ENCODE data around the gene ZSWIM6. TPM values are rescaled to one million over a fixed set of nuclear protein-coding genes. Genes with fewer than 3 reads are reported as not detected.
A peak's percentile ranks its signal among the peaks of the same experiment; 100 is the strongest.

The ZSWIM6 gene
- total RNA-seq, 2 experiments from 2014 or later = 6.1 to 6.5 TPM

DNA sequence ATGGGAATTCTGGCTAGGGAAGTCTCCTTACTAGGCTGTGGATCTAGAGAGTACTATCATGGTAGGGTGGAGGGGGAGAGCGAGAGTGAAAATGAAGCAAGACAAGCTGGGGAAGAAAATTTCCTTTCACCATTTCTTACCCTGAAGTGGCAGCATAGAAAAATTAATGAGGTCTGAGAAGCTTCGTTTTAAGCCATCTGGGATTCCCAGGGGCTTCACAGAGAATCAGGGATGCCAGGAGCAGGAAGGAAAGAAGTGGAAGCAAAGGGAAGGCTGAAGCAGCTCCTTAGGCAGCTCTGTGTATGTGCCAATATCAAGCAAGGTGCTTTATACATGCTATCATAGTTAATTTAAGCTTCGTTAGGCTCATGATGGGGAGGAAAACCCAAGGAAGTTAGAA lies 169.9 kb downstream of the ZSWIM6 start:
- POLR2A ChIA-PET = no interaction called here
- no peaks in the 10 kb centered on the region for H3K27me3 Mint-ChIP-seq
- peaks cover 1% of the 10 kb centered on the region for H3K4me1 Mint-ChIP-seq
- H3K9me3 Mint-ChIP-seq = no peaks in the 10 kb centered on the region
- H3K4me3 Mint-ChIP-seq = no peak overlapping the region
- no peak overlapping the region for H3K27ac Mint-ChIP-seq
- no peak for DNase-seq
- ATAC-seq (ENCODE audit: low read depth) = no peak
- peaks cover 1% of the 10 kb centered on the region for H3K36me3 Mint-ChIP-seq

DNA sequence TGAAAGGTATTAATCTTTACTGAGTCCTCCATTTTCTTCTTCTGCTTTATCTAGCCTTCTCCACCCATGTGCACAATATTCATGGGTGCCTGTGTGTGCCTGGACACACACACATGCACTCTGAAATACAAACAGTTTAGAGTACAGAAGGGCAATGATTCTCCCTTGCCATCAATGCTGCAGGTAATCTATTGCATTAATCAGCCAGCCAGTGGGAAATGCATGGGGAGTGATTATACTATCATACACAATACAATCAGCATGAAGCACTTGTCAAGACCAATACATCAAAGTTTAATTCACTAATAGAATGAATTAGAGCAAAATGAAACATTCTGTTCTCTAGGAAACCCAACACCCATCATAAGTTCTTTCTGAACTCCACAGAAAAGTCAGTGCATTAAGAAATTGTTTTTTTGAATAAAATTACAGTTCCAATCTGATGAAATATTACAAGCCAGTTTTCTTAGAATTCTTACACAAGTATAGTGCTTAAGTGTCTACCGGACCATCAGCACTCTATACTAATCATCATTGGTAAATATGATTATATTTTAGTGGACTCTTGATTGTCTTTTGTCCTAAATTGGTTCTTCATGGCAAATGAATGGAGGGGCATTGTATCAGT lies 172.2 kb downstream of the ZSWIM6 start:
- ATAC-seq (ENCODE audit: low read depth) (no peak), DNase-seq (no peak)
- Mint-ChIP-seq H3K9me3 (no peaks in the 10 kb centered on the region), H3K4me3 (no peak overlapping the region), H3K27ac (no peak overlapping the region), H3K27me3 (no peaks in the 10 kb centered on the region), H3K36me3 (peaks cover 1% of the 10 kb centered on the region), H3K4me1 (peaks cover 1% of the 10 kb centered on the region)
- POLR2A ChIA-PET = no interaction called here

DNA sequence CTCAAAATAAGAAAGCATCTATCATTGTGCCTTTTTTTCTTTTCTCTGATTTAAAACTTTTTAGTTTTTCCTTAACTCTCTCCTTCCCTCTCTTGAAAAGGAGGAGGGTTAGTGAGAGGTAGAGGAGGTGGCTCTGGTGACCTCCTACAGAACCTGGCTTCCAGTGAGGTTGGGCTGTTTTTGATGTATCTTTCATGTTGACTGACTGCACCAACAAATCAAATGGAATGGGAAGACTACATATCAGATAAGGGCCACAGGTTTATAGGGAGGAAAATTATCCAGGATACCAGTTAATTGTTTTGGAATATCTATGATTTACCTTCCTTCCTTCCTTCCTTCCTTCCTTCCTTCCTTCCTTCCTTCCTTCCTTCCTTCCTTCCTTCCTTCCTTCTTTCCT lies 173.2 kb downstream of the ZSWIM6 start:
- no peaks in the 10 kb centered on the region for H3K27me3 Mint-ChIP-seq
- peaks cover 1% of the 10 kb centered on the region for H3K4me1 Mint-ChIP-seq
- H3K36me3 Mint-ChIP-seq = peaks cover 1% of the 10 kb centered on the region
- H3K4me3 Mint-ChIP-seq = no peak overlapping the region
- H3K9me3 Mint-ChIP-seq = no peaks in the 10 kb centered on the region
- no peak overlapping the region for H3K27ac Mint-ChIP-seq
- DNase-seq (no peak), ATAC-seq (ENCODE audit: low read depth) (no peak)
- POLR2A ChIA-PET = no interaction called here

DNA sequence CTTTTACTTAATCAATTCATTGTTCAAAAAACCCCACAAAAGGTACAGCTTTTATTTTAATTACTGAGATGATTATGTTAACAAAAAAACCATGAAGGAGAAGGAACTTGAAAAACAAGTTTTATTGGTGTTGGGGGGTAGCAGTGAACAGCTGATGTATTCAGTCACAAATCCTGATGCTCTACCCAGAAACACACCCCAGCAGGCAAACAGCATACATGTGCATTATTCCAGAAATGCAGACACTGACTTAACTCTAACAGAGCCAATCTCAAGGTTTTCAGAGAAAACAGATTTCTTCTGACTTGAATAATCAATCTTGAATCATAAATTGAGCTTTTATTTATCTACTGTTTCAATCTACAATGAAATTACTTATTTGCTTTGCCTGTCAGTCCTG lies 175.2 kb downstream of the ZSWIM6 start:
- no peak for ATAC-seq (ENCODE audit: low read depth)
- Mint-ChIP-seq H3K4me3 (no peak overlapping the region), H3K27me3 (no peaks in the 10 kb centered on the region), H3K4me1 (no peaks in the 10 kb centered on the region), H3K27ac (no peak overlapping the region), H3K36me3 (peaks cover 1% of the 10 kb centered on the region), H3K9me3 (no peaks in the 10 kb centered on the region)
- POLR2A ChIA-PET = no interaction called here
- DNase-seq = no peak

DNA sequence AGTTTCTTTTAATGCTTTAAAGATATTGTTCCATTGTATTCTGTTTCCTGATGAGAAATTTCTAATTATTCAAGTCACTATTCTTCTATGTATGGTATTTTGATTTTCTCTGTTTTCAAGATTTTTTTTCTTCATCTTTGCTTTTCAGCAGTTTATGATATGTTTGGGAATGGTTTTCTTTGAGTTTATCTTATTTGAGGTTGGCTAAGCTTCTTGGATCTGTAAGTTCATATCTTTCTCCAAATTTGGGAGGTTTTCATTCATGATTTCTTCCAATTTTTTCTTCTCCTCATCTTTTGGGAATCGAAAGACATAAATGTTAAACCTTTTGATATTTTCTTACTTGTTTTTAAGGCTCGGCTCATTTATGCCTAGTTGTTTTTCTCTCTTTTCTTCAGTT lies 184.9 kb downstream of the ZSWIM6 start:
- H3K4me3 Mint-ChIP-seq = no peak overlapping the region
- ATAC-seq (ENCODE audit: low read depth) (no peak), DNase-seq (no peak)
- no peak overlapping the region for H3K27ac Mint-ChIP-seq
- peaks cover 8% of the 10 kb centered on the region for H3K9me3 Mint-ChIP-seq
- no peaks in the 10 kb centered on the region for H3K27me3 Mint-ChIP-seq
- H3K4me1 Mint-ChIP-seq = no peaks in the 10 kb centered on the region
- peaks cover 7% of the 10 kb centered on the region for H3K36me3 Mint-ChIP-seq
- POLR2A ChIA-PET = no interaction called here

DNA sequence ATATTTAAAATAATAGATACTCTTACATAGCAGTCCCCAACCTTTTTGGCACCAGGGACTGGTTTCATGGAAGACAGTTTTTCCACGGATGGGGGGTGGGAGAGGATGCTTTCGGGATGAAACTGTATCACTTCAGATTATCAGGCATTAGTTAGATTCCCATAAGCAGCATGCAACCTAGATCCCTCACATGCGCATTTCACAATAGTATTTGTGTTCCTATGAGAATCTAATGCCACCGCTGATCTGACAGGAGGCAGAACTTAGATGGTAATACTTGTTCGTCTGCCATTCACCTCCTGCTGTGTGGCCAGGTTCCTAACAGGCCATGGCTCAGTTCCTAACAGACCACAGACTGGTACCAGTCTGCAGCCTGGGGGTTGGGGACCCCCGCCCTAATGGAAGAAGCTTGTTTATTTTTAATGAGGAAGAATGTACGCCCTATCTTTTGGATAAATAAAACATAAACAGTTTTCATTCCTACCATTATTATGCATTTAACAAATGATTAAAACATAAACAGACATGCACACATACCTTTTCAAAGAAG lies 187.7 kb downstream of the ZSWIM6 start:
- POLR2A ChIA-PET = no interaction called here
- no peak overlapping the region for H3K27ac Mint-ChIP-seq
- H3K9me3 Mint-ChIP-seq = peaks cover 2% of the 10 kb centered on the region
- no peak for DNase-seq
- H3K36me3 Mint-ChIP-seq = peaks cover 4% of the 10 kb centered on the region
- ATAC-seq (ENCODE audit: low read depth) = no peak
- no peaks in the 10 kb centered on the region for H3K4me1 Mint-ChIP-seq
- no peaks in the 10 kb centered on the region for H3K27me3 Mint-ChIP-seq
- H3K4me3 Mint-ChIP-seq = no peak overlapping the region

DNA sequence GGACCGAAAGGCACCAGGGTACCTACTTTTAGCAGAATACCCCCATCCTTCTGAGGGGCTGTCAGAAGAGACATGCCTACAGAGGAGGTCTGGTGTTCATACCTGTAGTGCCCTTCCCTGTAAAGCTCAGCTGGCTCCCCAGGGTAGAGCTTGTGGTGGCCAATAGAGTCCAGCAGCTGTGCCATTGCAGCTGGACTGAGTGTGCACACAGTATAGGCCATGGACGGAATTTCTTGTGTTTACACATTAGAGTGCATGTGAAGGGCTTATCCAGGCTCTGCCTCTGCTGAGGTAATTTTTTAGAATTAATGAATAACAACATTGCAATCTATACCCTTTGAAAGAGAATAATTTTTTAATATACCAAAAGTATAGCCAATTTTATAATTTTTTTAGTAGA lies 191.0 kb downstream of the ZSWIM6 start:
- POLR2A ChIA-PET = no interaction called here
- no peaks in the 10 kb centered on the region for H3K27me3 Mint-ChIP-seq
- no peaks in the 10 kb centered on the region for H3K9me3 Mint-ChIP-seq
- peaks cover 6% of the 10 kb centered on the region for H3K36me3 Mint-ChIP-seq
- no peak for DNase-seq
- no peak for ATAC-seq (ENCODE audit: low read depth)
- H3K4me1 Mint-ChIP-seq = no peaks in the 10 kb centered on the region
- no peak overlapping the region for H3K4me3 Mint-ChIP-seq
- no peak overlapping the region for H3K27ac Mint-ChIP-seq

DNA sequence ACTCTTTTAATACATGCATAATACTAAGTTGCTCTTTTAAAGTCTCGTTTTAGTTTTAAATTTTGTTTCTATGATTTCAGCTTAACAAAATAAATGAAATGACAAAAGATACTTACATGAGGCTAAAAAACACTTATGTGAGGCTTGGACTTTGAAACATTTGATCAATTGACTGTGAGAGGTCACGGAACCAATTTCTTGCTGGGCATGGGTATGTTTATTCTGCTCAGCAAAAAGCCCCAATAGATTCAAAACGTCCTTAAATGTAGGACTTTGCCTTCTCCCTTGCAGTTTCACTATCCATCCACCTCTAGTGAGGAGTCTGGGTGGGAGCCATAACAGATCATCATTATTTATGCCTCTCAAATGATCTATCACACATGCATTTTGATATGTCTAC lies 191.9 kb downstream of the ZSWIM6 start:
- ATAC-seq (ENCODE audit: low read depth) (no peak), DNase-seq (no peak)
- no peaks in the 10 kb centered on the region for H3K4me1 Mint-ChIP-seq
- no peaks in the 10 kb centered on the region for H3K9me3 Mint-ChIP-seq
- POLR2A ChIA-PET = no interaction called here
- peaks cover 6% of the 10 kb centered on the region for H3K36me3 Mint-ChIP-seq
- H3K4me3 Mint-ChIP-seq = no peak overlapping the region
- no peak overlapping the region for H3K27ac Mint-ChIP-seq
- H3K27me3 Mint-ChIP-seq = no peaks in the 10 kb centered on the region

DNA sequence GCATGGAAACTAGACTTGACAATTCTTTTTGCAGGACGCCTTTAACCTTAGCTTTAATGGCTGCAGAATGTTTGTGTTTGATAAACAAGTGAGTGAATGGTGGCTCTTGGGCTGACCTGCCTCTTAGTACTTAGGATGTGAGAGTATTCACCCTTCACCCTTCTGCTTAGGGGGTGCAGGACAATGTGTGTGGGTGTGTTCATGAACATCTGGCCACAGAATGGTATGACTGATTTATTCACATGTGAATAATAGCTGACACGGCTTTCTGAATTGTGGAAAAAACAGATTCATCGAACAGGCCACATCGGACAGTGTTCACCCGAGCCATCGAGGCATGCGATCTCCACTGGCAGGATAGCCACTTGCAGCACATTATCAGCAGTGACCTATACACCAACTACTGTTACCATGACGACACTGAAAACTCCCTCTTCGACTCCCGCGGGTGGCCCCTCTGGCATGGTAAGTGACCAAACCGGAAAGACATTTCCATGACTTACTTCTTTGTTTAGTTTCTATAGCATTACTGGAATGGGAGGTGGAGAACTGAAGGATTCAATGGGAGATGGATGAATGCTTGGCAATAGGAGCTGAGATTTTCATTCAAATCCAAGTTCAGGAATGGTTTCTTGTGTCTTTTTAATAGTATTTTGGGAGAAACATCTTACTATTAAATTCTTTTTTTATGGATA lies 193.6 kb downstream of the ZSWIM6 start:
- H3K4me1 Mint-ChIP-seq = no peaks in the 10 kb centered on the region
- H3K4me3 Mint-ChIP-seq = no peak overlapping the region
- ATAC-seq (ENCODE audit: low read depth) (no peak), DNase-seq (no peak)
- no peaks in the 10 kb centered on the region for H3K9me3 Mint-ChIP-seq
- POLR2A ChIA-PET = no interaction called here
- H3K27me3 Mint-ChIP-seq = no peaks in the 10 kb centered on the region
- peaks cover 4% of the 10 kb centered on the region for H3K36me3 Mint-ChIP-seq
- H3K27ac Mint-ChIP-seq = no peak overlapping the region

DNA sequence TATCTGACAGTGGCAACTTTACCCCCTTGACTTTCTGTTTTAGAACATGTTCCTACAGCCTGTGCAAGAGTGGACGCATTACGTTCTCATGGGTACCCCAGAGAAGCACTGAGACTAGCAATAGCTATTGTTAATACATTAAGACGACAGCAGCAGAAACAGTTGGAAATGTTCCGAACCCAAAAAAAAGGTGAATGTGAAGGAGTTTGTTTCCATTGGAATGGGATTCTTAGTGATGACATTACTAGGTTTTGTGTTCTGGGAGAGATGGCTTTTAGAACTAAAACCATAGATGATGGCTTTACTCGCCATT lies 194.1 kb downstream of the ZSWIM6 start:
- DNase-seq (no peak), ATAC-seq (ENCODE audit: low read depth) (no peak)
- no peak overlapping the region for H3K27ac Mint-ChIP-seq
- no peaks in the 10 kb centered on the region for H3K4me1 Mint-ChIP-seq
- H3K36me3 Mint-ChIP-seq = peaks cover 5% of the 10 kb centered on the region
- POLR2A ChIA-PET = no interaction called here
- H3K9me3 Mint-ChIP-seq = no peaks in the 10 kb centered on the region
- H3K4me3 Mint-ChIP-seq = no peak overlapping the region
- H3K27me3 Mint-ChIP-seq = no peaks in the 10 kb centered on the region

DNA sequence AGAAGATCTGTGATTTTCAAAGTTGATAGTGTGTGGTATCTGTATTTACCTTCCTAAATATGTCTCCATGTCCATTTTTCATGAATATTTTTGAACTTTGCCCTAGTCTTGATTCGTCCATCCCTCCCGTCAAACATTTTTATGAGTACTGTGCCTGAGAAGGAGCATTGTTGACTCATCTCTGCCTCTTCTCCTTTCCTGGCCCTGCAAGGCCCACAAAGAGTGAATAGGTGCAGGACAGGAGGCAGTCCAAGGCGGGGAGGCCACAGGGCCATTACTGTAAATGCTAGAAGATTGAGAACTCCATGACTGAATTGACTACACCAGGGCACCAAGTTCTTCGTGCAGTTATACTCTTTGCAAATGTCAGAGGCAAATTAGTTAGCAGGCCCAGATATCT lies 200.9 kb downstream of the ZSWIM6 start:
- no peak for ATAC-seq (ENCODE audit: low read depth)
- no peak overlapping the region for H3K4me3 Mint-ChIP-seq
- no peak for DNase-seq
- no peaks in the 10 kb centered on the region for H3K27me3 Mint-ChIP-seq
- peaks cover 11% of the 10 kb centered on the region for H3K4me1 Mint-ChIP-seq
- POLR2A ChIA-PET = no interaction called here
- H3K27ac Mint-ChIP-seq = no peak overlapping the region
- peaks cover 22% of the 10 kb centered on the region for H3K36me3 Mint-ChIP-seq
- peaks cover 5% of the 10 kb centered on the region for H3K9me3 Mint-ChIP-seq

DNA sequence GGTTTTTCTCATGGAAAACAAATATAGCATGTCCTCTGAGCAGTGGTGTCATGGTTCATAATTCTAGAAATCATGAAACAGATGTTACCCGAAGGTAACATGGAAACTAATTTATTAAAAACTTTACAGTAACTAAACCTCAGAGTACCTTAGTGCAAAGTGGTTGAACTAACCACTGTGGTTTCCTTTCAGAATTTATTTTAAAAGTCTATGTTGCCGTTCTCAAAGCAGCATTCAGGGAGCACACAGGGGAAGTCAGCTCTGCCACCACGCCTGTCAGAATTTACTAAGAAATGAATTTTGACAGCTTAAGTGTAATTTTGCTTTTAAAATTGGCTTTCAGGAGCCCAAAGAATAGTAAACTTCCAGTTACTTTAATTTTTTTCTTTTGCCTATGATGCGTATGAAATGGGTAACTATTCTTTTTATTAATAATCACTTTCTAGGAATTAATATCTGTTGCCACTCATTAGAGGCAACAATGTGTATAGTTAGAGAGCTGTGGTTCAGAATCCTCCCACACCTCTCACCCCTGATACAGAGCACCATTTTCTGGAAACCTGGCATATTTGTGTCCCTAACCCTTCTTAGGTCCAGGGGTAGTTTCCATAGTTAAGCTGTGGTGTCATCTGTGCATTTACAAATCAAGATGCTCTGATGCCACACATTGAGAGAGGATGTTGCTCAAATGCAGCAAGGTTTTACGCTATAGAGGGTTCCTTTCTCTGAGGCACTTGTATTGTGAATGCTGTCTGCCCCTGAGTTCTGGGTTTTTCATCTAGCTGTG lies 202.6 kb downstream of the ZSWIM6 start:
- ATAC-seq (ENCODE audit: low read depth) (peak; percentile 96), DNase-seq (no peak)
- POLR2A ChIA-PET = interaction anchor here (1.5 kb wide), 1 partner anchor 203 kb away, joined by 4 read pairs; the partner anchor contains the start of gene ZSWIM6
- Mint-ChIP-seq H3K4me3 (peak overlapping the region; percentile 33), H3K9me3 (peaks cover 5% of the 10 kb centered on the region), H3K36me3 (peaks cover 33% of the 10 kb centered on the region), H3K27me3 (no peaks in the 10 kb centered on the region), H3K4me1 (peaks cover 12% of the 10 kb centered on the region), H3K27ac (no peak overlapping the region)

DNA sequence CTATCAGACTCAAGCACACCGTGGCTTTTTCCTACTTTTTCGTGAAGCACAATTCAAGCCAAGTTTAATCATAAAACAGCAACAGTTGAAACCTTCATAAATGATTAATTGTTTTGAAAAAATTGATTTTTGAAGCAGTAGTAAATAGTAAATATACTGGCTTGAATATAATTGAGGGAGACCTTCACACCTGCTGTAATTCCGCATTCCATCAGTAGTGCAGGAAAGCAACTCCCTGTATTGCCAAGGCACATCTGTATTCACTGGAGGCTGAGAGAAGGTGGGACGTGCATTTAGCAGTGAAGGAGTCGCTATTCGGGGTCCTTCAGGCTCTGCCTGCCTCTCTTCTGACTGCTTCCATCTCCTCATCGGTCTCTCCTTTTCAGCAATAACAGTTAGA lies 203.8 kb downstream of the ZSWIM6 start:
- Mint-ChIP-seq H3K9me3 (peaks cover 5% of the 10 kb centered on the region), H3K4me1 (peaks cover 12% of the 10 kb centered on the region), H3K27ac (no peak overlapping the region), H3K27me3 (no peaks in the 10 kb centered on the region), H3K36me3 (peaks cover 39% of the 10 kb centered on the region), H3K4me3 (no peak overlapping the region)
- ATAC-seq (ENCODE audit: low read depth) = no peak
- DNase-seq = no peak
- POLR2A ChIA-PET = no interaction called here

DNA sequence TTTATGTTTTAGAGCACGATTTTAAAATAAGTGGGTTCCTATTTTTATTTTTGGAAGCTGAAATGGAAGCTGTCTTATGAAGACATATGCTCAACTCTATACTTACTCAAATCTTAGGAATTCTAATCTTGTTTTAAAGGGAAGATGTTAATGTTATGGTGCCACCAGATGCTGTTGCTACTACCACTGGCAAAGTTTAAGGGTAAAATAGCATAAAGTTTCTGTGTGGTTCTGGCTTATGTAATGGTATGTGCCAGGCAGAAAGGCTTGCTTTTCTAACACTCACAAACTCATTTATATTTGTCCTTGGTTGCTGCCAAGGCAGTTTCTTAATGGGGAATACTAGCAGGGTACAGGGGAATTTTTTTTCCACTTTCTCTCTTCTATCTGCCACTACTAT lies 204.9 kb downstream of the ZSWIM6 start:
- Mint-ChIP-seq H3K27ac (no peak overlapping the region), H3K9me3 (peaks cover 6% of the 10 kb centered on the region), H3K4me1 (peaks cover 12% of the 10 kb centered on the region), H3K36me3 (peaks cover 41% of the 10 kb centered on the region), H3K4me3 (no peak overlapping the region), H3K27me3 (no peaks in the 10 kb centered on the region)
- ATAC-seq (ENCODE audit: low read depth) (no peak), DNase-seq (no peak)
- POLR2A ChIA-PET = no interaction called here

All from activated naive CD8-positive, alpha-beta T cell treated with anti-CD3 and anti-CD28 coated beads, Interleukin-2, amount 10 ng/mL, durations not matched to agents 7 days and 5 days (primary cell).